ENCODE measurements around the gene TMEM187.

- TF ChIP-seq CTCF (IDR thresholded peaks at IDR 0.05; ENCODE audit: insufficient read depth, low read length) (no peak), REST (IDR thresholded peaks at IDR 0.05; ENCODE audit: insufficient replicate concordance, low read depth) (no peak), GABPA (IDR thresholded peaks at IDR 0.05; ENCODE audit: low read depth) (no peak), POLR2AphosphoS5 (IDR thresholded peaks at IDR 0.05; ENCODE audit: low read depth) (no peak), SPI1 (IDR thresholded peaks at IDR 0.05; ENCODE audit: borderline replicate concordance, low read depth) (no peak)
Measured at GRCh38 chrX:154027022-154027402, 54.5 kb downstream of the TMEM187 start.

Data from HL-60 (cell line).